NCI-H2029 (cell line): ENCODE data around the gene LGALSL.

Source experiments
- DNase-seq: peaks from one replicate; lab custom pipeline; 2025; lab: John Stamatoyannopoulos, UW

The LGALSL gene

GRCh38 chr2:64471600-64471999 is 17.6 kb downstream of the LGALSL start:
- no peak for DNase-seq

GRCh38 chr2:64472881-64473280 is 18.9 kb downstream of the LGALSL start:
- DNase-seq, result no peak

GRCh38 chr2:64474121-64474571 is 20.2 kb downstream of the LGALSL start:
- DNase-seq, result no peak

GRCh38 chr2:64474636-64475035 is 20.7 kb downstream of the LGALSL start:
- no peak for DNase-seq

- no peak for DNase-seq
These were observed 23.1 kb downstream of the LGALSL start for GRCh38 chr2:64477037-64477436.

- DNase-seq, result no peak
These were observed 24.0 kb downstream of the LGALSL start for GRCh38 chr2:64477979-64478378.

- DNase-seq, result no peak
These were observed 24.7 kb downstream of the LGALSL start for GRCh38 chr2:64478502-64479230.

- DNase-seq, result peak; percentile 80
These were observed 25.5 kb downstream of the LGALSL start for GRCh38 chr2:64479259-64480117.

GRCh38 chr2:64481665-64482064 is 27.7 kb downstream of the LGALSL start:
- DNase-seq, result no peak

- no peak for DNase-seq
These were observed 28.3 kb downstream of the LGALSL start for GRCh38 chr2:64482243-64482642.

- peak; percentile 3 for DNase-seq
These were observed 29.0 kb downstream of the LGALSL start for GRCh38 chr2:64482765-64483504.

GRCh38 chr2:64485331-64485730 is 31.4 kb downstream of the LGALSL start:
- no peak for DNase-seq

- DNase-seq, result peak; percentile 66
These were observed 32.0 kb downstream of the LGALSL start for GRCh38 chr2:64485961-64486360.

GRCh38 chr2:64487256-64488049 is 33.5 kb downstream of the LGALSL start:
- no peak for DNase-seq

GRCh38 chr2:64488050-64488974 is 34.4 kb downstream of the LGALSL start:
- peak; percentile 25 for DNase-seq

GRCh38 chr2:64489081-64489751 is 35.3 kb downstream of the LGALSL start:
- DNase-seq, result no peak

GRCh38 chr2:64491426-64491825 is 37.5 kb downstream of the LGALSL start:
- no peak for DNase-seq

GRCh38 chr2:64492272-64492671 is 38.3 kb downstream of the LGALSL start:
- no peak for DNase-seq

- no peak for DNase-seq
These were observed 38.9 kb downstream of the LGALSL start for GRCh38 chr2:64492821-64493220.

- DNase-seq, result no peak
These were observed 39.8 kb downstream of the LGALSL start for GRCh38 chr2:64493788-64494187.
